GM21786 (cell line): Measurements from ENCODE around the gene TIMM13.

Experiments
- ATAC-seq: cut with Tn5 transposase; IDR thresholded peaks from one replicate; pipeline ENCODE4 v1.9.1; 2021; ENCODE audit not compliant: unreplicated experiment

The TIMM13 gene

DNA sequence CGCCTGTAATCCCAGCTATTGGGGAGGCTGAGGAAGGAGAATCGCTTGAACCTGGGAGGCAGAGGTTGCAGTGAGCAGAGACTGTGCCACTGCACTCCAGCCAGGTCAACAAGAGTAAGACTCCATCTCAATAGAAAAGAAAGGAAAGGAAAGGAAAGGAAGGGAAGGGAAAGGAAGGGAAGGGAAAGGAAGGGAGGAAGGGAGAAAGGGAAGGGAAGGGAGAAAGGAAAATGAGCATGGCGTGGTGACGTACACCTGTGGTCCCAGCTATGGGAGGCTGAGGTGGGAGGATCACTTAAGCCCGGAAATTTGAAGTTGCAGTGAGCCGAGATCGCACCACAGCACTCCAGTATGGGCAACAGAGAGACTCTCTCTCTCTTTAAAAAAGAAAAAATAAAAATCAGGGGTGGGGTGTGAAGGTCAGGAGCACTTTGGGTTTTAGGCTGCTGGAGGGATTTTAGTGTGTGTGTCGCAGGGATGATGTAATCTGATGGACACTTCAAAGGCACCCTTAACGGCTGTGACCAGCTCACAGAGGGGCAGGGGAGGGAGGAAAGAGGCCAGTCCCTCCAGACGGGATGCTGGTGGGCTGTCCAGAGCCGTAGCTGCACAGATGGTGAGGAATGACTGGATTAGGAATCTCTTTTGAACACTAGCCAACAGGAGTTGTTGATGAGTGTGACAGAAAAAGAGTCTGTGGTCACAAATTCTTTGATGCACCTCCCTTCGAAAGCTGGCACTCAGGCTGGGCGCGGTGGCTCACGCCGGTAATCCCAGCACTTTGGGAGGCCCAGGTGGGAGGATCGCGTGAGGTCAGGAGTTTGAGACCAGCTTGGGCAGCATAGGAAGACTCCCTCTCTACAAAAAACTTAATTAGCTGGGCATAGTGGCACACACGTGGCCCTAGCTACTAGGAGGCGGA, 39.8 kb downstream of the TIMM13 start:
- no peak for ATAC-seq

DNA sequence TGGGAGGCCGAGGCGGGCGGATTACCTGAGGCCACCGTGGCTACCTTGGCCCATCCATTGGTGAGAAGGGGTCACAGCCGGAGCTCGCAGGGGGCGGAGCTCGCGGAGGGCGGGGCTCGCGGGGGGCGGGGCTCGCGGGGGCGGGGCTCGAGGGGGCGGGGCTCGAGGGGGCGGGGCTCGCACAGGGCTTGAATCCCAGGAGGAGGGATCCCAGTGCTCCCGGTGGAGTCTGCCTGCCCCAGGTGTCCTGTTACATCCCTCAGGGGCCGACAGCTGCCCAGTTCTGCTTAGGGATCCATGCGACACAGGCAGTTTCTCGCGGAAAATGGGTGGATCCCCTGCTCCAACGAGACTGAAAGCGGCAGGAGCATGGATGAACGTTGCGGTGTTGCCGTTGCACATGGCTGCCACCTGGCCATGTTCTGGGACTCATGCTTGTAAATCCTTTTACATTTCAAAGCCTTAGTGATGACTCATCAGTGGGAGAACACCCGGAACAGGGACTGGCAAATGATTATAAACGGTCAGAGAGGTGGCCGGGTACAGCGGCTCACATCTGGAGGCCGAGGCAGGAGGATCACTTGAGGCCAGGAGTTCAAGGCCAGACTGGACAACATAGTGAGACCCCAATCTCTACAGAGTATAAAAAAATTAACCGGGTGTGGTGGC, 42.2 kb downstream of the TIMM13 start:
- ATAC-seq: no peak

- ATAC-seq: no peak
These were observed 44.7 kb downstream of the TIMM13 start for GRCh38 chr19:2382530-2383222.

DNA sequence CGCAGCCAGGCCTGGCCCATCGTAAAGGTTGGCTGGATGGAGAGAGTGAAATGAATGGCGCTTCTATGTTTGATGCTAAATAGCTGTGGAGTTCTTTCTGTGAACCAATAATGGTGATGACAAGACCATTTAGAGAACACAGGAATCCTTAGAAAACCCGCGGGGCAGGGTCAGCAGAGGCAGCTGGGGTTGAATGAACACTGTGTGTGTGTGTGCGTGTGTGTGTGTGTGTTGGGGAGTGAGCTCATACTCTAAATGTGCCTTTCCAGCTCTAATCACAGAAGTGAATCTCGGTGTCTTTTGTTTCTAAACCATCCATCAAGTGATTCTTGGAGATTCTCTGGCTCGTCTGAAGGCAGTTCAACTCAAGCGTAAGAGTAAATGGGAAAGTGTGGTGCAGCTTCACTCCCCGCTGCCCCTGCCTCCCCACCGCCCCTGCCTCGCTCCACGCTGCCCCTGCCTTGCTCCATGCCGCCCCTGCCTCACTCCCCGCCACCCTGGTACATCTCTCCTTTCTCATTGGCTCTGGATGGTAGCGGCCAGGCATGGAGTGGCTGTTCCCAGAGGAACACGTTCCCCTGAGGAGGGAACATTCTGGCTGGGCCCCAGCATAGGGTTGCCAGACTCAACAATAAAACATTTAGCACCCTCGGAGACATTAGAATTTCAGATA, 46.1 kb downstream of the TIMM13 start:
- no peak for ATAC-seq

DNA sequence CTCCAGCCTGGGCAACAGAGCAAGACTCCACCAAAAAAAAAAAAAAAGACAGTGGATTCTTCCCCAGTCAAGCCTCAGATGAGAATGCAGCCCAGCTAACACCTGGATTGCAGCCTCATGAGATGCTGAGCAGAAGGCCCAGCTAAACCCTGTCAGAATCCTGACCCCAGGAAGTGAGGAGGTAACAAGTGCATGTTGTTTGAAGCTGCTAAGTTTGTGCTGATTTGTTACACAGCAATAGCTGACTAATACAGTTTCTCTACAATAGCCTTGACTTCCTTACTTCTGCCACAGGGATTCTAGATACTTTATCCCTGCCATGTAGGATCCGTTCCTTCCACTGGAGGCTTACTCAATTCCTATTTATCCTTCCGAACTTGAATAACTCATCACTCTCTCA, 46.8 kb downstream of the TIMM13 start:
- no peak for ATAC-seq

DNA sequence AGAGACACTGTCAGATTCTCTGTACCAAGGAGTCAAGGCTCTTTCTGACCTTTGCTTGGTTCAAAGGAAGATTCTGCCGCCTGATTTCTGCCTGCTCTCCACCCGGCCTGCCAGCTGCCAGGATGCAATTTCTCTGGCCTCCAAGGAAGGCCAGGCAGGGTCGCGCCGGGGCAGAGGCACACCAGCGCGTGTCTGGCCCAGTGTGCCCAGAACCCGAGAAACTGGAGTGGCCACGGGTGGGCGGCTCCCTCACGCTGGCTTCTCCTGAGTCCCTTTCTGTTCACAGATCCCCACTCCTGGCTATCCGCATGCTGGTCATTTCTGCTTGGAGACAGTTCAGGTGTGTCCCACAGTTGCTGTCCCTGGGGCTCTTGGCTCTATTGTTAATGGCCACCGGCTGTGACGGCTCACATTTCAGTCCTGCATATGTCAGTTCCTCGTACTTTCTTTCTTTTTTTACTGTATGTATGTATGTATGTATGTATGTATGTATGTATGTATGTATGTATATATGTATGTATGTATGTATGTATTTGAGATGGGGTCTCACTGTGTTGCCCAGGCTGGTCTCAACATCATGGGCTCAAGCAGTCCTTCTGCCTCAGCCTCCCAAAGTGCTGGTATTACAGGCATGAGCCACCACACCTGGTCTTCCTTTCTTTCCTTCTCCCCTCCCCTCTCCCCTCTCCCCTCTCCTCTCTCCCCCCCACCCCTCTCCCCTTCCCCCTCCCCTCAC, 50.4 kb downstream of the TIMM13 start:
- no peak for ATAC-seq
